H9 (cell line): ENCODE measurements around the gene ADGRL3. TPM values are rescaled to one million over a fixed set of nuclear protein-coding genes. Genes with fewer than 3 reads are reported as not detected.
A peak's percentile ranks its signal among the peaks of the same experiment; 100 is the strongest.

Experiments
- DNase-seq: peaks from one replicate; pipeline ENCODE4 v3.0.0-alpha.2; 2017
- H2AFZ ChIP-seq: one replicate; pipeline ENCODE4 v1.6.1; 2013; ENCODE audit warnings: mild to moderate bottlenecking, low read length, control low read depth, moderate library complexity
- H2AK5ac ChIP-seq: 2 replicates; pipeline ENCODE4 v1.6.1; 2013; ENCODE audit warnings: low read length, control low read depth, mixed read lengths; ENCODE audit not compliant: insufficient read length
- H2BK120ac ChIP-seq: one replicate; pipeline ENCODE4 v1.6.1; 2013; ENCODE audit warnings: low read depth, mild to moderate bottlenecking, low read length, control low read depth, inconsistent platforms; ENCODE audit not compliant: poor library complexity, severe bottlenecking
- H2BK12ac ChIP-seq: 2 replicates; pipeline ENCODE4 v1.6.1; 2013; ENCODE audit warnings: low read length, control low read depth, mixed read lengths, low read depth; ENCODE audit not compliant: insufficient read length
- H2BK15ac ChIP-seq: 2 replicates; pipeline ENCODE4 v1.6.1; 2013; ENCODE audit warnings: low read depth, low read length, control low read depth
- H2BK20ac ChIP-seq: one replicate; pipeline ENCODE4 v1.6.1; 2013; ENCODE audit warnings: low read depth, mild to moderate bottlenecking, low read length, control low read depth, inconsistent platforms; ENCODE audit not compliant: poor library complexity, severe bottlenecking
- H2BK5ac ChIP-seq: 2 replicates; pipeline ENCODE4 v1.6.1; 2013; ENCODE audit warnings: low read length, control low read depth, mixed read lengths; ENCODE audit not compliant: insufficient read length
- H3K14ac ChIP-seq: 2 replicates; pipeline ENCODE4 v1.6.1; 2013; ENCODE audit warnings: low read length, control low read depth; ENCODE audit not compliant: insufficient read depth
- H3K18ac ChIP-seq: 2 replicates; pipeline ENCODE4 v1.6.1; 2013; ENCODE audit warnings: low read depth, mild to moderate bottlenecking, mixed read lengths, low read length, control low read depth; ENCODE audit not compliant: insufficient read length
- H3K23ac ChIP-seq: 2 replicates; pipeline ENCODE4 v1.6.1; 2013; ENCODE audit warnings: low read length, control low read depth, mixed read lengths, low read depth; ENCODE audit not compliant: insufficient read length
- H3K23me2 ChIP-seq: 2 replicates; pipeline ENCODE4 v1.6.1; 2013; ENCODE audit warnings: low read depth, mild to moderate bottlenecking, mixed read lengths, low read length, control low read depth; ENCODE audit not compliant: insufficient read length, poor library complexity, severe bottlenecking
- H3K27ac ChIP-seq: 2 replicates; pipeline ENCODE4 v1.5.1; 2013; ENCODE audit warnings: low read length, control low read depth, mixed read lengths, low read depth; ENCODE audit not compliant: insufficient read length
- H3K27me3 ChIP-seq: 2 replicates; pipeline ENCODE4 v1.6.1; 2013; ENCODE audit warnings: low read length, control low read depth, inconsistent platforms; ENCODE audit not compliant: insufficient read depth
- H3K4ac ChIP-seq: 2 replicates; pipeline ENCODE4 v1.6.1; 2013; ENCODE audit warnings: low read depth, mild to moderate bottlenecking, control low read depth, inconsistent platforms, low read length, moderate library complexity
- H3K4me1 ChIP-seq: 2 replicates; pipeline ENCODE4 v1.6.1; 2013; ENCODE audit warnings: low read length, control low read depth, inconsistent platforms; ENCODE audit not compliant: insufficient read depth
- H3K4me2 ChIP-seq: 2 replicates; pipeline ENCODE4 v1.6.1; 2013; ENCODE audit warnings: low read length, control low read depth, mixed read lengths; ENCODE audit not compliant: insufficient read length, insufficient read depth
- H3K56ac ChIP-seq: 2 replicates; pipeline ENCODE4 v1.6.1; 2013; ENCODE audit warnings: low read depth, mild to moderate bottlenecking, mixed read lengths, low read length, control low read depth; ENCODE audit not compliant: insufficient read length
- H3K79me1 ChIP-seq: 2 replicates; pipeline ENCODE4 v1.6.1; 2013; ENCODE audit warnings: low read depth, mild to moderate bottlenecking, moderate library complexity, low read length, control low read depth, inconsistent platforms; ENCODE audit not compliant: insufficient read depth, poor library complexity, severe bottlenecking
- H3K79me2 ChIP-seq: 2 replicates; pipeline ENCODE4 v1.6.1; 2013; ENCODE audit warnings: low read length, control low read depth, inconsistent platforms; ENCODE audit not compliant: insufficient read depth
- H3K9ac ChIP-seq: 2 replicates; pipeline ENCODE4 v1.6.1; 2013; ENCODE audit warnings: low read length, control low read depth, mixed read lengths; ENCODE audit not compliant: insufficient read length; ENCODE audit errors: extremely low read depth
- H3K9me3 ChIP-seq: one replicate; pipeline ENCODE4 v1.6.1; 2013; ENCODE audit warnings: low read depth, low read length, inconsistent platforms; ENCODE audit not compliant: control insufficient read depth
- H3T11ph ChIP-seq: one replicate; pipeline ENCODE4 v1.6.1; 2013; ENCODE audit warnings: mild to moderate bottlenecking, low read length, control low read depth, inconsistent platforms
- H4K20me1 ChIP-seq: one replicate; pipeline ENCODE4 v1.6.1; 2013; ENCODE audit not compliant: control insufficient read depth, insufficient read length, insufficient read depth
- H4K5ac ChIP-seq: 2 replicates; pipeline ENCODE4 v1.6.1; 2013; ENCODE audit warnings: low read depth, mild to moderate bottlenecking, mixed read lengths, low read length, control low read depth; ENCODE audit not compliant: insufficient read length
- H4K8ac ChIP-seq: replicated peaks from 2 replicates; pipeline ENCODE4 v1.6.1; 2013; ENCODE audit warnings: low read length, control low read depth, mixed read lengths, low read depth; ENCODE audit not compliant: insufficient read length
- H4K91ac ChIP-seq: 2 replicates; pipeline ENCODE4 v1.6.1; 2013; ENCODE audit warnings: low read depth, mild to moderate bottlenecking, moderate library complexity, mixed read lengths, low read length, control low read depth; ENCODE audit not compliant: insufficient read length
- H3K27ac Mint-ChIP-seq, 3 experiments: 2 replicates in 2 of 3; 3 replicates in 1 of 3; pipeline ENCODE4 v1.8.0; 2020 to 2021; ENCODE audit warnings: mixed read lengths in 3 of 3, mild to moderate bottlenecking in 1 of 3, moderate library complexity in 1 of 3
- H3K27me3 Mint-ChIP-seq: 2 replicates; pipeline ENCODE4 v1.8.0; 2021; ENCODE audit warnings: low read depth, mild to moderate bottlenecking, moderate library complexity, mixed read lengths
- H3K36me3 Mint-ChIP-seq, 3 experiments: 2 replicates in 2 of 3; 3 replicates in 1 of 3; pipeline ENCODE4 v1.8.0; 2020 to 2021; ENCODE audit warnings: low read depth in 3 of 3, mixed read lengths in 3 of 3; ENCODE audit not compliant: insufficient read depth in 1 of 3
- H3K4me1 Mint-ChIP-seq, 2 experiments: 2 replicates each; pipeline ENCODE4 v1.8.0; 2020; ENCODE audit warnings: mixed read lengths in 2 of 2
- H3K4me3 Mint-ChIP-seq, 2 experiments: 2 replicates in 1 of 2; 3 replicates in 1 of 2; pipeline ENCODE4 v1.8.0; 2020 to 2021; ENCODE audit warnings: mild to moderate bottlenecking in 2 of 2, mixed read lengths in 2 of 2, moderate library complexity in 1 of 2
- H3K9me3 Mint-ChIP-seq, 2 experiments: 2 replicates in 1 of 2; 3 replicates in 1 of 2; pipeline ENCODE4 v1.8.0; 2020; ENCODE audit warnings: mild to moderate bottlenecking in 2 of 2, mixed read lengths in 2 of 2, moderate library complexity in 1 of 2
- WGBS: extraction: QIAGEN DNeasy Blood & Tissue Kit; methylation state at CpG from one replicate; pipeline ENCODE4 v1.1.7; 2013; ENCODE audit warnings: missing lambda C conversion rate, low lambda C conversion rate, mixed read lengths; ENCODE audit not compliant: insufficient read length; ENCODE audit errors: extremely low coverage; 5-methylcytosine and 5-hydroxymethylcytosine counted together
- total RNA-seq: library from RNA; stranded (reverse); gene quantifications from 2 replicates; pipeline ENCODE4 v1.2.1, GENCODE V29; 2021
- TF ChIP-seq, protein P1 (sequence below): fragments of 200-600 bp; sonication (generic); conservative IDR thresholded peaks from 3 replicates; pipeline ENCODE4 v1.8.0; 2021; ENCODE audit warnings: antibody characterized with exemption, mild to moderate bottlenecking

Gene ADGRL3
- total RNA-seq, 1 experiment from 2014 or later, result 5.9 TPM

DNA sequence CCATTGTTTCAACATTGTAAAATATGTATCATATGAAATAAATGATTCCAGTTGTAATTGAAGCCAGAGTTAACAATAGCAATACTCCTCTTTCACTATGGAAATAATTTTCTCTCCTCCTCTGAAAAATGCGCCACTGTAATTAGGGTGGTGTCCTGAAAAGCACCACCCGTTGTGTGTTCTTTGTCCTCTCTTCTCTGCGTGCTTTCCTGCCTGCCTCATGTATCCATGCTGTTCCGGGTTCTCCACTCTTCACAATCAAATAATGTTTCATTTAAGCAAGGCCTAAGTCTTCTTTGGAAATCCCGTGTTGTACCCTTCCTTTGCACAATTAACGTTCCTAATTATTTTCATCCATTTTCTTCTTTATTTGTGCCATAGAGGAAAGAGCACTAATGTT, 293.3 kb downstream of the ADGRL3 start:
- peak overlapping the region in 2 of 3 experiments; percentile 7 to 34; a peak in 3 of 7 replicates for H3K27ac Mint-ChIP-seq
- no peak overlapping the region for H4K8ac ChIP-seq
- no peak overlapping the region for H2BK120ac ChIP-seq
- H3K4me2 ChIP-seq, result no peak overlapping the region
- no peaks in the 10 kb centered on the region; the same call in 1 of the 2 replicates for H3K4me1 ChIP-seq
- DNase-seq, result no peak
- H3K56ac ChIP-seq, result no peak overlapping the region
- H3K79me2 ChIP-seq, result no peaks in the 10 kb centered on the region
- H3K4me3 Mint-ChIP-seq, result no peak overlapping the region
- H3K9ac ChIP-seq, result no peak overlapping the region
- no peak overlapping the region for H3K23ac ChIP-seq
- no CpG with 5 or more reads among the region's 6 CpGs for WGBS
- no peaks in the 10 kb centered on the region for H4K20me1 ChIP-seq
- H3K27ac ChIP-seq, result no peak overlapping the region
- peaks cover 0 to 4% (median 0%) of the 10 kb centered on the region in 3 experiments; a peak in 2 of 7 replicates for H3K36me3 Mint-ChIP-seq
- no peaks in the 10 kb centered on the region for H3K27me3 Mint-ChIP-seq
- H2AK5ac ChIP-seq, result no peak overlapping the region
- TF ChIP-seq, protein P1, sequence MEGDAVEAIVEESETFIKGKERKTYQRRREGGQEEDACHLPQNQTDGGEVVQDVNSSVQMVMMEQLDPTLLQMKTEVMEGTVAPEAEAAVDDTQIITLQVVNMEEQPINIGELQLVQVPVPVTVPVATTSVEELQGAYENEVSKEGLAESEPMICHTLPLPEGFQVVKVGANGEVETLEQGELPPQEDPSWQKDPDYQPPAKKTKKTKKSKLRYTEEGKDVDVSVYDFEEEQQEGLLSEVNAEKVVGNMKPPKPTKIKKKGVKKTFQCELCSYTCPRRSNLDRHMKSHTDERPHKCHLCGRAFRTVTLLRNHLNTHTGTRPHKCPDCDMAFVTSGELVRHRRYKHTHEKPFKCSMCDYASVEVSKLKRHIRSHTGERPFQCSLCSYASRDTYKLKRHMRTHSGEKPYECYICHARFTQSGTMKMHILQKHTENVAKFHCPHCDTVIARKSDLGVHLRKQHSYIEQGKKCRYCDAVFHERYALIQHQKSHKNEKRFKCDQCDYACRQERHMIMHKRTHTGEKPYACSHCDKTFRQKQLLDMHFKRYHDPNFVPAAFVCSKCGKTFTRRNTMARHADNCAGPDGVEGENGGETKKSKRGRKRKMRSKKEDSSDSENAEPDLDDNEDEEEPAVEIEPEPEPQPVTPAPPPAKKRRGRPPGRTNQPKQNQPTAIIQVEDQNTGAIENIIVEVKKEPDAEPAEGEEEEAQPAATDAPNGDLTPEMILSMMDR, result no peak
- H3K18ac ChIP-seq, result no peak overlapping the region
- no peak overlapping the region for H4K5ac ChIP-seq
- no peak overlapping the region for H3K14ac ChIP-seq
- no peaks in the 10 kb centered on the region for H3K79me1 ChIP-seq
- H3K9me3 Mint-ChIP-seq, result no peaks in the 10 kb centered on the region
- no peak overlapping the region for H4K91ac ChIP-seq
- H2BK20ac ChIP-seq, result no peak overlapping the region
- H3K27me3 ChIP-seq, result no peaks in the 10 kb centered on the region
- H2BK5ac ChIP-seq, result no peak overlapping the region
- H2BK15ac ChIP-seq, result no peak overlapping the region
- peaks cover 6 to 13% of the 10 kb centered on the region in 2 experiments for H3K4me1 Mint-ChIP-seq
- no peak overlapping the region for H3T11ph ChIP-seq
- no peak overlapping the region for H2BK12ac ChIP-seq
- H3K4ac ChIP-seq, result no peak overlapping the region
- no peak overlapping the region for H2AFZ ChIP-seq
- no peaks in the 10 kb centered on the region for H3K23me2 ChIP-seq
- H3K9me3 ChIP-seq, result no peaks in the 10 kb centered on the region
